ENCODE results near the gene MMEL1. TPM values are rescaled to one million over a fixed set of nuclear protein-coding genes. Genes with fewer than 3 reads are reported as not detected.
A peak's percentile ranks its signal among the peaks of the same experiment; 100 is the strongest.
"Not testable (repeated sequence)": the region's sequence is repeated elsewhere in the genome, so short reads cannot be mapped to it uniquely, and the experiment has no call there.

The MMEL1 gene
- polyA plus RNA-seq, 6 donors from 2014 or later, result 1.0 to 8.5 (median 5.3) TPM; not detected in 1

DNA sequence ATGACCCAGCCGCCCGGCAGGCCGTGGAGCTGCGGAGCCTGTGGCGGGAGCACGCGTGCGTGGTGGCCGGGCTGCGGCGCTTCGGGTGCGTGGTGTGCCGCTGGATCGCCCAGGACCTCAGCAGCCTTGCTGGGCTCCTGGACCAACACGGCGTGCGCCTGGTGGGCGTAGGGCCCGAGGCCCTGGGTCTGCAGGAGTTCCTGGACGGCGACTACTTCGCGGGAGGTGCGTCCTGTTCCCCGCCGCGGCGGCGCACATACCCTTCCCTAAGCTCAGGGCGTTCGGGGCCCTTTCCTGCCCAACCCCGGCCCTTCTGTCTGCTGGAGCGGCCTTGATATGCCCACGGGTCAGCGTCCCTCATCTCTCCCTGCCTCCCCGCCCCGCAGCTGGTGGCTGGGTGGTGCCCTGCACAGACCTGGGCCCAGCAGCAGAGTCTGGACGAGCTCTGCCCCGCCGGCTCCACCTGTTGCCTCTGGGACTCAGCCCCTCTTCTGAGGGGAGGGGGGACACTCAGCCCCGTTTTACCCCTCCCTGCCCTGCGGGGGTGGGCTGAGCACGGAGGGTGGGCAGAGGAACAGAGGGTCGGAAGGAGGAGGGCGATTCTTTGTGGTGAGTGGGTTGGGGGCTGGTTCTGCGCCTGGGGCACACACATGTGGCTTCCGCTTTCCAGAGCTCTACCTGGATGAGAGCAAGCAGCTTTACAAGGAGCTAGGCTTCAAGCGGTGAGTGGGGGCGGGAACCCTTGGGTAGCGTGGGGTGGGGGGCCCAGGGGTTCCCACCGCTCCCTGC, 45.6 kb downstream of the MMEL1 start:
- H3K36me3 Mint-ChIP-seq, result no peaks in the 10 kb centered on the region
- peak overlapping the region; percentile 59 to 96 (median 87) for H3K4me3 Mint-ChIP-seq
- ATAC-seq (ENCODE audit: low read depth in 2 of 2) (no peak), DNase-seq (no peak)
- peaks cover 27 to 30% (median 29%) of the 10 kb centered on the region in 3 donors for H3K4me1 Mint-ChIP-seq
- no peaks in the 10 kb centered on the region for H3K9me3 Mint-ChIP-seq
- H3K27ac Mint-ChIP-seq, result peak overlapping the region in 3 of 6 donors; percentile 19 to 99 (median 76)
- no peaks in the 10 kb centered on the region for H3K27me3 Mint-ChIP-seq

DNA sequence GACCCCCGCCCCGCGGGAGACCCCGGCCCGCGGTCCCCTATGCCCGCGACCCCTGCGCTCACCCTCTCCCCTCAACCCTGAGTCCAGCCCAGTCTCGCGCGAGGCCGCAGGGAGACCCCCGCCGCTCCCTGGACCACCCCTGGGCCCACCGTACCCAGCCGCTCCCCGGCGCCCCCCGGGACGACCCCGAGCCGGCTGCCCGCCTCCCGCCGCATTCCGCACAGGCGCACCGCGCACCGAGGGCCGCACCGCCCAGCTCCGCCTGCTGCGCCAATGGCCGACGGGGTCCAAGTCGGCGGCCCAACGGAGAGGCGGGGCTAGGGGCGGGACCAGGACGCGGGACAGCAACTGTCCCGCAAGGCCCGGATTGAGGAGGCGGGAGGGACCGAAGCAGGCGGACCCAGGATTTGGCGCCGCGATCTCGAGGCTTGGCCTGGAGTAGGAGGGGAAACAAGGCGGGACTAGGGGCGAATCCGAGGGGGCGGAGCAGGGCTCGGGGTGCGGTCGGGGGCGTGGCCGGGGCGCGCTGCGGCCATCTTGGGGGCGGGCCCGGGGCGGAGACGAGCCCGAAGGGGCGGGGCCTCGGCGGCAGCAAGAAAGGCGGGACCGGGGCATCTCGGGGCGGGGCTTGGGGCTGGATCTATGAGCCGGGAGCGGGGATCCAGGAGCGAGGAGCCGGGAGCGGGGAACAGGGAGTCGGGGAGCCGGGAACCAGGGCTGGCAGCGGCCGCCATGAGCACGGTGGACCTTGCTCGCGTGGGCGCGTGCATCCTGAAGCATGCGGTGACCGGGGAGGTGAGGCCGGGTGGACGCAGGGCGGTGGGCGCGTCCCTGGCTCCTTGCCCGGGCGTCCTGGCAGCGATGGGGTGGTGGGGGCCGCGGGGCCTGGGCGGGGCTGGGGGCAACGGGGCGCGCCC, 46.4 kb downstream of the MMEL1 start, which contains the start of gene PRXL2B:
PRXL2B (plus strand) TSS at position 624 of the 917 bp plus-strand sequence; CDS start at position 733, 109 bp downstream.
- Mint-ChIP-seq H3K9me3 (peaks cover 0 to 3% (median 2%) of the 10 kb centered on the region in 7 donors), H3K27me3 (no peaks in the 10 kb centered on the region), H3K4me1 (peaks cover 34 to 37% (median 36%) of the 10 kb centered on the region in 3 donors), H3K36me3 (no peaks in the 10 kb centered on the region), H3K4me3 (peak within 1 kb of the TSS; percentile 89 to 97 (median 95)), H3K27ac (peak within 1 kb of the TSS; percentile 99 to 100 (median 99))
- DNase-seq (peak; percentile 94), ATAC-seq (ENCODE audit: low read depth in 2 of 2) (peak; percentile 68 to 69)

DNA sequence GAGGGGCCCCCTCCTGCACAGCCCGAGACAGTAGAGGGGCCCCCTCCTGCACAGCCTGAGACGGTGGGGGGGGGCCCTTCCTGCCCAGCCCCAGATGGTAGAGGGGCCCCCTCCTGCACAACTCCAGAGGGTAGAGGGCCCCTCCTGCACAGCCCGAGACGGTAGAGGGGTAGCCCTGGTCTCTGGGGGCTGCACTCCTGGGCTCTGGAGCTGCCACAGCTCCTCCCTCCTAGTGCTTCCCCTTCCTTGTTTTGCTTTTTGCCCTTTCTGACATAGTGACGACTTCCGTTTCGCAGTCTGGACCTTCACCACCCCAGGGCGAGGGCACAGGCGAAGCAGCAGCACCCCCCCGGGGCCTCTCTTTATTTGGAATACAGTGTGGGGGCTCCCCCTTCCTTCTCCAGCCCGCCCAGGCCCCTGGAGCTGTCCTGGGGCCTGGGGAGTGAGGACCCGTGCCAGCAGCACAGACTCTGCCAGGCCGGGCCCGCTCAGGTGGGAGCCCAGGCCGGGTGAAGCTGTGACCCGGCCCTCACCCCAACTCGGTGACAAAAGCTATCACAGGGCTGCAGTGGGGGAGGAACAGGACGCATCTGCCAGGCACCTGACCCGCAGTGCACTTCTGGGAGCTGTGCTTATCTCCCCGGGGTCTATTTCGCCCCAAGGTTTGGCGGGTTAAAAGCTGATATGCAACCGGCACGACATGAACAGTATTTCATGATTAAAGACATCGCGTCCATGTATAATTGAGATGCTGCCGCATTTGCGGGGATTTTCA, 47.3 kb downstream of the MMEL1 start:
- peaks cover 41 to 46% (median 45%) of the 10 kb centered on the region in 3 donors for H3K4me1 Mint-ChIP-seq

DNA sequence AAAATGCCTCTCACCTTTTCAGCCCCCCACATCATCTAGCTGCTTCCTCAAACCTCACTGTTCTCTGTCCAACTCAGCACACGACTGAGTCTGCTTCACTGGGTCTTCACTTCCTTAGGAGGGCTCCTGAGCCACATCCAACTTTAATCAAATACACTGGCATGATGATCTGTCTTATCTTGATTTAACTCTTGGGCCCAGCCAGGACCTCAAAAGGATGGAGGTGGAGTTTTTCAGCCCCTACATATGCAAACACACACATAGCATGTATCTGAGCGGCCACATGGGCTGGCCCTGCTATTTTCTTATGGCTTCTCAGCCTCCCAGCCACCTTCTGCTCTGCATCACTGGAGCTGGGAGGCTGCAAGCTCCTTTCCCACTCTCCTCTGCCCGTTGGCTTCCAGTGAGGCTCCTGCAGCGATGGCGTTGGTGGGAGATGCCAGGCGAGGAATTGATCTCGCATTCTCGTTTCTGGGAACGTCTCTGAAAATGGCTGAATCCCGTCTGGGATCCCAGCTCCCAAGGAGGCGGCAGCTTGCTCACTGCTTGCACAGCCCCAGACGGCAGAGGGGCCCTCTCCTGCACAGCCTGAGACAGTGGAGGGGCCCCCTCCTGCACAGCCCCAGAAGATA, 48.0 kb downstream of the MMEL1 start:
- no peaks in the 10 kb centered on the region for H3K36me3 Mint-ChIP-seq
- peak overlapping the region; percentile 93 to 100 (median 99) for H3K27ac Mint-ChIP-seq
- H3K27me3 Mint-ChIP-seq, result no peaks in the 10 kb centered on the region
- ATAC-seq (ENCODE audit: low read depth in 2 of 2) (no peak), DNase-seq (peak; percentile 31)
- H3K4me3 Mint-ChIP-seq, result peak overlapping the region; percentile 87 to 97 (median 95)
- peaks cover 0 to 5% (median 4%) of the 10 kb centered on the region in 7 donors for H3K9me3 Mint-ChIP-seq
- H3K4me1 Mint-ChIP-seq, result peaks cover 44 to 52% (median 48%) of the 10 kb centered on the region in 3 donors

More for the DNA sequence above, 47.3 kb downstream of the MMEL1 start:
- peak overlapping the region; percentile 99 to 100 (median 99) for H3K27ac Mint-ChIP-seq
- DNase-seq (peak; percentile 87), ATAC-seq (ENCODE audit: low read depth in 2 of 2) (peak; percentile 64 to 67)
- H3K9me3 Mint-ChIP-seq, result peaks cover 0 to 5% (median 4%) of the 10 kb centered on the region in 7 donors
- no peaks in the 10 kb centered on the region for H3K27me3 Mint-ChIP-seq
- peak overlapping the region; percentile 87 to 97 (median 95) for H3K4me3 Mint-ChIP-seq
- H3K36me3 Mint-ChIP-seq, result no peaks in the 10 kb centered on the region

DNA sequence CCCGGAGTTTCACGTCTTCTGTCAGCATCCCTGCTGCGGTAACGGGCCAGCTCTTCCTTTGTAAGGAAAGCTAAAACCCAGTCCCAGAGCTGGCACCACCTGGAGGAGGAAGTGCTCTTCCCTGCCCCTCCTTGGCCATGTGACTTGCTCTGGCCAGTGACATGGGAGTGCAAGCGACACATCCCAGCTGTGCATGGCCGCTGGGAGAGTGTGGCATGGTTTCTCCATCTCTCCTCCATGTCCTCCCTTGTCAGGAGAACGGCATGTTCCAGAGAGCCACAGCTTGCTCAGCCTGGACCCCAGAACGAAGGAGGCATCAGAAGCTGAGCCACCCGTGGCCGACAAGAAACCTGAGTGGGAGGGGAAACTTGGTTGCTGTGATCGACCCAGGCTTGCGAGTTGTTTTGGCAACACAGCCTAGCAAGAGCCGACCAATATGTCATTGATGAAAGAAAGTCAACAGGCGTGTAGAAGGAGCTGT, 48.9 kb downstream of the MMEL1 start:
- H3K4me3 Mint-ChIP-seq, result peak overlapping the region in 6 of 8 donors; percentile 94 to 97 (median 95)
- no peaks in the 10 kb centered on the region for H3K27me3 Mint-ChIP-seq
- no peak for ATAC-seq (ENCODE audit: low read depth in 2 of 2)
- peaks cover 0 to 2% of the 10 kb centered on the region in 2 donors for H3K36me3 Mint-ChIP-seq
- H3K4me1 Mint-ChIP-seq, result peaks cover 51 to 61% (median 57%) of the 10 kb centered on the region in 3 donors
- H3K9me3 Mint-ChIP-seq, result peaks cover 0 to 5% (median 4%) of the 10 kb centered on the region in 7 donors
- peak overlapping the region; percentile 93 to 100 (median 99) for H3K27ac Mint-ChIP-seq
- no peak for DNase-seq

DNA sequence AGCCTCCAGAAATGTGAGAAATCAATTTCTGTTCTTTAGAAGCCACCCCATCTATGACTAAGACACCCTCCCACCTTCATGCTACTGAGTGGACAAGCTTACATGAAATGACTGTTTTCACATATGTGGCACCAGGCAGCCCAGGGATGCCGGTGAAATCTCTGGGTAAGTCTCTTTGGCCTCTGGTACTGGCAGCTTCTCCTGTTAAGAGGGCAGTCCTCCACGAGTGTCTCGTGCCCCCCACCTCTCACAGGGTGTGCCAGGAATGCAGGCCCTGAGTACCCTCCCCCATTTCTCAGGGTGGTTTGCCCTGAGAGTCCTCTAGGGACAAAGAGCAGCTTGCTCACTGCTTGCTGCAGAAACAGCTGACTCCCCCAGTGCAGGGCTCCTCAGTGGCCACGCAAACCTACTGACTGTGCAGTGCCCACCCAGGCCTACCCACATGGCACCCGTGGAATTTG, 49.5 kb downstream of the MMEL1 start:
- Mint-ChIP-seq H3K4me1 (peaks cover 56 to 66% (median 62%) of the 10 kb centered on the region in 3 donors), H3K9me3 (peaks cover 0 to 5% (median 4%) of the 10 kb centered on the region in 7 donors), H3K27me3 (no peaks in the 10 kb centered on the region), H3K27ac (peak overlapping the region in 5 of 6 donors; percentile 93 to 100 (median 99)), H3K4me3 (peak overlapping the region in 3 of 8 donors; percentile 54 to 95 (median 95)), H3K36me3 (peaks cover 0 to 7% of the 10 kb centered on the region in 2 donors)
- DNase-seq (no peak), ATAC-seq (ENCODE audit: low read depth in 2 of 2) (no peak)

DNA sequence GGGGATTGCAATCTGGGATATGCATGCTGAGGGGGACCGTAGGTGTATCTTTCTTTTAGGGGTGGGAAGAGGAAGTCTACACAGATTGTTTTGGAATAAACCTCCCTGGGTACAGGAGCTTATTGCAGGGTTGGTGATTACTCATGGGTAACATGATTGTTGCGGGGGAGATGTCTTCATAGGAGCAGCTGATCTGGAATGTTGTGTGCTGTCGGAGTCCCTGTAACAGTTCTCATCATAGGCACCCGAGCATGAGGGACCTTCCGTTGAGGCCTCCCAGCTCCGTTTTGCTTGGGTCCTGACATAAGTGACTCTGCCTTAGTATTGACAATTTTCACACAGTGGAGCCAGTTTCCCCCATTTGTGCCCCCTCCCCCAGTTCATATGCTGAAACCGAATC, 50.4 kb downstream of the MMEL1 start:
- Mint-ChIP-seq H3K27me3 (no peaks in the 10 kb centered on the region), H3K4me1 (peaks cover 58 to 75% (median 63%) of the 10 kb centered on the region in 3 donors), H3K9me3 (peaks cover 0 to 5% (median 4%) of the 10 kb centered on the region in 7 donors)

DNA sequence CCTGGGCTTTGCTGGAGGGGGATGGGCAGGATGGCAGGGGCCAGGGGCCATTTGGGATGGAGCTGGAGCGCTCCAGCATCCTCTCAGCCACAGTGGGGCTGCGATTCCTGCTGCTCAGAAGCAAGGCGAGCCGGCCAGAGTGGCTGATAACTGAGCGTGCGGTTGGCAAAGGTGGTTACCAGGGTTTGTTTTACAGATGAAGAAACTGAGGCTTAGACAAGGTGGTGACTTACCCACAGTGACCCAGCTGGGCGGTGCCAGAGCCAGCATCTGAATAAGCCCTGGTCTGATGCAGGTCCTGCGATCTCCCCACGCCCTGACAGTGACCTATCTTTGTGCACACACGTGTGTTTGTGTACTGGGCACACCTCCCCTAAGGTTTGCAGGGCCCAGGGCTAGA, 52.1 kb downstream of the MMEL1 start:
- H3K4me1 Mint-ChIP-seq, result peaks cover 62 to 92% (median 77%) of the 10 kb centered on the region in 3 donors

More for the DNA sequence above, 50.4 kb downstream of the MMEL1 start:
- DNase-seq (no peak), ATAC-seq (ENCODE audit: low read depth in 2 of 2) (no peak)
- Mint-ChIP-seq H3K4me3 (peak overlapping the region in 6 of 8 donors; percentile 9 to 75 (median 42)), H3K27ac (peak overlapping the region in 5 of 6 donors; percentile 31 to 99 (median 99)), H3K36me3 (peaks cover 0 to 7% of the 10 kb centered on the region in 2 donors)

DNA sequence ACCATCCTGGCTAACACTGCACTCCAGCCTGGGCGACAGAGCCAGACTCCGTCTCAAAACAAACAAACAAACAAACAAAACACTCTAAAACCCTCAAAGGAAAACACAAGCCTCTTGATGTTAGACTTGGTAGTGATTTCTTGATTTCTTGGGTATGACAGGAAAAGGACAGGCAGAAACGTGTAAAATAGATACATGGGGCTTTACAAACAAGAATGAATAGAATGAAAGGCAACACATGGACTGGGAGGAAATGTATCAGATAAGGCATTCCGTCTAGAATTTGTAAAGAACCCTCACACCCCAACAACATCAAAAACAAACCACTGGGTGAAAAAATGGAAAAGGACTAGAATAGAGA, 54.1 kb downstream of the MMEL1 start:
- DNase-seq (no peak), ATAC-seq (ENCODE audit: low read depth in 2 of 2) (no peak)
- Mint-ChIP-seq H3K4me3 (peak overlapping the region; percentile 57 to 88 (median 80)), H3K36me3 (peaks cover 0 to 11% of the 10 kb centered on the region in 2 donors), H3K9me3 (peaks cover 0 to 8% (median 5%) of the 10 kb centered on the region in 7 donors), H3K27me3 (no peaks in the 10 kb centered on the region), H3K27ac (peak overlapping the region; percentile 98 to 100 (median 99)), H3K4me1 (peaks cover 55 to 87% (median 61%) of the 10 kb centered on the region in 3 donors)

More for the DNA sequence above, 52.1 kb downstream of the MMEL1 start:
- Mint-ChIP-seq H3K36me3 (peaks cover 0 to 7% of the 10 kb centered on the region in 2 donors), H3K4me3 (peak overlapping the region in 5 of 8 donors; percentile 25 to 84 (median 61)), H3K27me3 (no peaks in the 10 kb centered on the region), H3K27ac (peak overlapping the region; percentile 36 to 99 (median 96)), H3K9me3 (peaks cover 0 to 5% (median 4%) of the 10 kb centered on the region in 7 donors)
- DNase-seq, result no peak
- ATAC-seq (ENCODE audit: low read depth in 2 of 2), result no peak

DNA sequence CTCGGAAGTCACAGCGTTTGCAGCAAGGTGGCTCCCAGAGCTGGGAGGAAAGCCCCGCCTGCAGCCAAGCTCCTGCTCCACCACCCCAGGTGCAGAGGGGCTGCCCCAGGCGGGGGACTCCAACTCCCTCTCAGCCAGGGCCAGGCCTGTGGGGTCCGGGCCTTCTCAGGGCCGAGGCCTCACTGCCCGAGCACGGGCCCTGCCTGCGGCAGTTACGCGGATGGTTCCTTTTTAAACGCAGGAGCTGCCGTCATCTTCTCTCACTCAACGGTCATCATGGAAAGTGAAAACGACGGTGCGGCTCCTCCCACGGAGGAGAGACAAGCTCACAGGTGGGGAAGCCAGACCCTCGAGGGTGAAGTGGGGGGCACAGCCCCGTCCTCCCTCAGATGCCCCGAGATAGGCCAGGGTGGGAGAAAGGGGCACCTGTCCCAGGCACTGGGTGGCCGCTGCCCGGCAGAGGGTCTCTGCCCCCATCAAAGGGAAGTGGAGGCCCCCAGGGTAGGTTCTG, 55.2 kb downstream of the MMEL1 start:
- ATAC-seq (ENCODE audit: low read depth in 2 of 2) (peak; percentile 31 to 45), DNase-seq (peak; percentile 47)
- Mint-ChIP-seq H3K9me3 (peaks cover 5 to 18% (median 13%) of the 10 kb centered on the region in 7 donors), H3K27ac (peak overlapping the region; percentile 98 to 100 (median 99)), H3K4me3 (peak overlapping the region; percentile 78 to 88 (median 82)), H3K36me3 (peaks cover 0 to 22% of the 10 kb centered on the region in 2 donors), H3K4me1 (peaks cover 52 to 81% (median 60%) of the 10 kb centered on the region in 3 donors)
- H3K27me3 Mint-ChIP-seq, result not testable (repeated sequence)

DNA sequence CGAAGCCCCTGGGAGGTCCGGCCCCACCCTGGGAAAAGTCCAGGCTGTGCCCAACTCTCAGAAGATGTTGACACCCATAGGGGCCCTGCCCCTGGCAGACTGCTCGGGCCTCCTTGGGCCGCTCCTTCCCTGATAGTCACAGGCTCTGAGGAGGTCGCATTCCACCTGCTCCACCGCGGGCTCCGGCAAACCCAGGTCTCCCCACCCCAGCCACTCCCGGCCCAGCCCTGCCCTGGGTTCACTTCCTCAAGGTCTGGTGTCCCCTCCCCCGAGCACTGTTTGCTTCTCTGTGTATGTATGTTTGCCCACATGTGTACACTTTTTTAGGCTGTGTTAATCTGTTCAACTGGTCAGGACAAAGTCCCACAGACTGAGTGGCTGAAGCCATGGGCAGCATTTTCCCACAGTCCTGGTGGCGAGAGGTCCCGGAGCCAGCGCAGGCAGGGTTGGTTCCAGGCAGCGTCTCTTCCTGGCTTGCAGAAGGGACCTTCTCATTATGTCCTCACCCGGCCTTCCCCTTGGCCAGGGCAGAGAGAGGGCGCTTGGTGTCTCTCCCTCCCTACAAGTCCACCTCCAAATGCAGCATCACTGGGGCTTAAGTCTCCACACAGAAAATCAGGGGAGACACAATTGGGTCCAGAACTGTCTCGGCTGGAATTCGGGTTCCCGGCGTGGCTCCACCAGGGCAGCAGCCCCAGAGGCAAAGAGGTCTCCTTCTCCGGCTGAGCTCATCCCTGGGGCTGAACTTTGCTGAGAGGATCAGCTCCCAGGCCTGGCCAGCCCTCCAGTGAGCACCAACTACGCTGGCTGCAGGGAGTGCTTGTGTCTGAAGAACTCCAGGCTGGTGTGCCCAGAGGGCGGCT, 56.8 kb downstream of the MMEL1 start:
- peak overlapping the region; percentile 73 to 88 (median 80) for H3K4me3 Mint-ChIP-seq
- peaks cover 42 to 67% (median 45%) of the 10 kb centered on the region in 3 donors for H3K4me1 Mint-ChIP-seq
- ATAC-seq (ENCODE audit: low read depth in 2 of 2), result no peak
- H3K27ac Mint-ChIP-seq, result peak overlapping the region; percentile 72 to 99 (median 96)
- H3K9me3 Mint-ChIP-seq, result peaks cover 2 to 15% (median 10%) of the 10 kb centered on the region in 7 donors
- DNase-seq, result peak; percentile 30
- peaks cover 0 to 24% of the 10 kb centered on the region in 2 donors for H3K36me3 Mint-ChIP-seq
- H3K27me3 Mint-ChIP-seq, result no peaks in the 10 kb centered on the region
